Measurements from ENCODE around the gene SRMS. TPM values are rescaled to one million over a fixed set of nuclear protein-coding genes. Genes with fewer than 3 reads are reported as not detected.

The SRMS gene
- total RNA-seq, 4 donors from 2014 or later = not detected

DNA sequence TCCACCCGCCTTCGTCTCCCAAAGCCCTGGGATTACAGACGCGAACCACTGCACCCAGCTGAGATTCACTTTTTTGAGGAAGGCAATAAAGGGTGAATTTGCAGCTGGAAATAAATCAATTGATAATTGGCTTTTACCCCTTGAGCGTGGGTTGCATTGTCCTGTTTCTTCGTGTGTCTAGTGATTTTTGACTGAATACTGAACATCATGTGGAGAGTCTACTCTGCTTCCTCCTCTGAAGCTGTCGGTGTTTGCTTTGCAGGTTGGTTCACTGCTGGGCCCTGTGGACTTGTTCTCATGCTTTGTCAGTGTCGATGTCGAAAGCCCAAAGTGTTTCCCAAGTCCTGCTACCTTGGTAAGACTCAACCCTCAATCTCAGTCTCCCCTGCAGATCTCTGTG lies 42.9 kb downstream of the SRMS start:
- H3K27me3 ChIP-seq = peaks cover 0 to 16% of the 10 kb centered on the region in 2 donors

DNA sequence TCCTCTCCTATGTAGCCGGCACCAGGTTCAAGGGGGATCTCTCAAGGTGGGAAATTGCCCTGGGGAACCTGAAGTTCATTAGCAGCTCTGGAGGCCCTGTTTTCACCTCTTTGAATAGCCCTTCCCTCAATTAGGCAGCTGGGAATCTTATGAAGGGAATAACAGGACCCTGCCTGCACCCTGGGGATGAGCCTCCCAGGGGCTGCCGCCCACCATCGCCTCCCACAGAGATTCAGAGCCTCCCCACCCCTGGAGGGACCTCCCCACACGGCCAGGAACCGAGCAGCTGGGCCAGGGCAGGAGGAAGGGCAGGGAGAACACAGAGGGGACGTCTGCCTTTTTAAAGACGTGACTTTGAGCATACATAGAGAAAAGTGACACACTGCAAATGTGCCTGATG lies 44.0 kb downstream of the SRMS start:
- intact Hi-C loops (cut with DNase I; ENCODE audit: low total_unique reads) = no loop called here
- TF ChIP-seq POLR2A (IDR thresholded peaks at IDR 0.05) = no peak
- TF ChIP-seq, protein P1, sequence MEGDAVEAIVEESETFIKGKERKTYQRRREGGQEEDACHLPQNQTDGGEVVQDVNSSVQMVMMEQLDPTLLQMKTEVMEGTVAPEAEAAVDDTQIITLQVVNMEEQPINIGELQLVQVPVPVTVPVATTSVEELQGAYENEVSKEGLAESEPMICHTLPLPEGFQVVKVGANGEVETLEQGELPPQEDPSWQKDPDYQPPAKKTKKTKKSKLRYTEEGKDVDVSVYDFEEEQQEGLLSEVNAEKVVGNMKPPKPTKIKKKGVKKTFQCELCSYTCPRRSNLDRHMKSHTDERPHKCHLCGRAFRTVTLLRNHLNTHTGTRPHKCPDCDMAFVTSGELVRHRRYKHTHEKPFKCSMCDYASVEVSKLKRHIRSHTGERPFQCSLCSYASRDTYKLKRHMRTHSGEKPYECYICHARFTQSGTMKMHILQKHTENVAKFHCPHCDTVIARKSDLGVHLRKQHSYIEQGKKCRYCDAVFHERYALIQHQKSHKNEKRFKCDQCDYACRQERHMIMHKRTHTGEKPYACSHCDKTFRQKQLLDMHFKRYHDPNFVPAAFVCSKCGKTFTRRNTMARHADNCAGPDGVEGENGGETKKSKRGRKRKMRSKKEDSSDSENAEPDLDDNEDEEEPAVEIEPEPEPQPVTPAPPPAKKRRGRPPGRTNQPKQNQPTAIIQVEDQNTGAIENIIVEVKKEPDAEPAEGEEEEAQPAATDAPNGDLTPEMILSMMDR (IDR thresholded peaks at IDR 0.05) = no peak
- Histone ChIP-seq H3K36me3 (no peaks in the 10 kb centered on the region), H3K9me3 (peaks cover 0 to 4% of the 10 kb centered on the region in 2 donors), H3K4me3 (no peak overlapping the region), H3K27me3 (peaks cover 1 to 20% of the 10 kb centered on the region in 2 donors), H3K4me1 (peaks cover 0 to 10% of the 10 kb centered on the region in 2 donors), H3K27ac (no peak overlapping the region)
- no peak for DNase-seq

More for the DNA sequence above, 42.9 kb downstream of the SRMS start:
- no peak overlapping the region for H3K4me3 ChIP-seq
- H3K4me1 ChIP-seq = peaks cover 0 to under 1% of the 10 kb centered on the region in 2 donors
- intact Hi-C loops (cut with DNase I; ENCODE audit: low total_unique reads) = no loop called here
- no peak overlapping the region for H3K27ac ChIP-seq
- no peaks in the 10 kb centered on the region for H3K36me3 ChIP-seq
- peaks cover 0 to 4% of the 10 kb centered on the region in 2 donors for H3K9me3 ChIP-seq
- TF ChIP-seq POLR2A (IDR thresholded peaks at IDR 0.05) = no peak
- TF ChIP-seq, protein P1 (IDR thresholded peaks at IDR 0.05) = no peak
- DNase-seq = no peak

DNA sequence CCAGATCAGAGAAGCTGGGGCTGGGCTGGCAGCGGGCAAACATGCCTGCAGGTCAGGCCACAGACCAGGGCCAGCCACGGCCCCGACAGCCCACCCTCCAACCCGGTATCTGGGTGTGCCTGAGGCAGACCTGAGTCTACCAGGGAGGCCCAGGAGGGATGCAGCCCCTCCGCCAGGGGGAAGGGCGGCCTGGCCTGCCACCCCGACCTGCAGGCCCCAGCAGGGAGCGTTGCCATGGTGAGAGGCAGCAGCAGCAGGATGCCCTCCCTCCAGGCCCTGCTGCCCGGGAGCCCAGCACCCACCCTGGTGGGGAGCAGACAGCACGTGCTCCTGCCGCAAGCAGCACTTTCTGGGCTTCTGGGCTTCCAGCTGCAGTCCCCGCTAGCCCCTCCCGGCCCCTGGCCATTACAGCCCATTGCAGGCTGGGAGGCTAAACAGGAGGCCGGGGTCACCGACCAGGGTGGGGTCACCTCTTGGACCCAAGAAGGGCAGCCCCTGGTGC lies 44.8 kb downstream of the SRMS start:
- H3K27me3 ChIP-seq = peaks cover 8 to 25% of the 10 kb centered on the region in 2 donors
- H3K4me3 ChIP-seq = no peak overlapping the region
- H3K36me3 ChIP-seq = no peaks in the 10 kb centered on the region
- H3K27ac ChIP-seq = no peak overlapping the region
- H3K9me3 ChIP-seq = peaks cover 0 to 4% of the 10 kb centered on the region in 2 donors
- no peak for TF ChIP-seq POLR2A (IDR thresholded peaks at IDR 0.05)
- peaks cover 0 to 10% of the 10 kb centered on the region in 2 donors for H3K4me1 ChIP-seq
- intact Hi-C loops (cut with DNase I; ENCODE audit: low total_unique reads) = no loop called here
- no peak for DNase-seq

DNA sequence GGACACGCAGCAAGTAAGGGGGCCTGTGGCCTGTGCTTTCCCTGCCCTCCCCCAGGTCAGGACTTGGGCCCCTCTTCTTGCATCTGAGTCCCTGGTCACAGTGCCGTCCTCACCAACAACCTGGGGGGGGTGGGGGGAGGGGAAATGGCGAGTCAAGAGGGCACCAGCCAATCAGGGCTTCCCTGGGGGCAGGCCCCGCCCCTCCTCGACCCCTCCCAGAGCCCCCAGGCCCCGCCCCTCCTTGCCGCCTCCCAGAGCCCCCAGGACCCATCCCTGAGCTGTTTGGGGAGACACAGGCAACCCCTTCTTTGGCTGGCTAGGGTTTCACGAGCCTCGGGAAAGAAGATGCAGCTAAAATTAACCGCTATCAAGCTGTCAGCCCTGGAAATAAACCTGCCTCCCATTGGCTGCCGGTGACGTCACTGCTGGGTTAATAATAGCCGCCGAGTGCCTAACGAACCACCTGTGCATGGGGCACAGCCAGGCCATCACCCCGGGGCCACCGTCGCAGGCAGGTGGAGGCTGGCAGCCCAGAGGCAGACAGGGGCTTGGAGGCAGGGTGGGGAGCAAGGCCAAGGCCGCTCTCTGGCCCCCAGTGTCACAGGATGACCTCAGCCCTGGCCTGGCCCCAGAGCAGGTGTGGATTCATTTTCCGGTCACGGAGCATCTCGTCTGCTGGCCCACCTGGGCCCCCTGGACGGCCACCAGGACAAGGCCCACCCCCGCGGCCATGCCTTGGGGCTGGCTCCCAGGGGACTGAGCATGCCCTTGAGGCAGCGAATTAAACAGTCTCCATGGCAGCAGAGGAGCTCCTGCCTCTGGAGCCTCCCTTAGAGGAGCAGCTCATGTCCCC lies 45.5 kb downstream of the SRMS start:
- H3K27ac ChIP-seq = no peak overlapping the region
- peaks cover 0 to 10% of the 10 kb centered on the region in 2 donors for H3K4me1 ChIP-seq
- intact Hi-C loops (cut with DNase I; ENCODE audit: low total_unique reads) = no loop called here
- DNase-seq = no peak
- TF ChIP-seq, protein P1 (IDR thresholded peaks at IDR 0.05) = no peak
- no peak for TF ChIP-seq POLR2A (IDR thresholded peaks at IDR 0.05)
- no peak overlapping the region for H3K4me3 ChIP-seq
- no peaks in the 10 kb centered on the region for H3K36me3 ChIP-seq
- H3K27me3 ChIP-seq = peaks cover 9 to 25% of the 10 kb centered on the region in 2 donors
- H3K9me3 ChIP-seq = peaks cover 0 to 4% of the 10 kb centered on the region in 2 donors

DNA sequence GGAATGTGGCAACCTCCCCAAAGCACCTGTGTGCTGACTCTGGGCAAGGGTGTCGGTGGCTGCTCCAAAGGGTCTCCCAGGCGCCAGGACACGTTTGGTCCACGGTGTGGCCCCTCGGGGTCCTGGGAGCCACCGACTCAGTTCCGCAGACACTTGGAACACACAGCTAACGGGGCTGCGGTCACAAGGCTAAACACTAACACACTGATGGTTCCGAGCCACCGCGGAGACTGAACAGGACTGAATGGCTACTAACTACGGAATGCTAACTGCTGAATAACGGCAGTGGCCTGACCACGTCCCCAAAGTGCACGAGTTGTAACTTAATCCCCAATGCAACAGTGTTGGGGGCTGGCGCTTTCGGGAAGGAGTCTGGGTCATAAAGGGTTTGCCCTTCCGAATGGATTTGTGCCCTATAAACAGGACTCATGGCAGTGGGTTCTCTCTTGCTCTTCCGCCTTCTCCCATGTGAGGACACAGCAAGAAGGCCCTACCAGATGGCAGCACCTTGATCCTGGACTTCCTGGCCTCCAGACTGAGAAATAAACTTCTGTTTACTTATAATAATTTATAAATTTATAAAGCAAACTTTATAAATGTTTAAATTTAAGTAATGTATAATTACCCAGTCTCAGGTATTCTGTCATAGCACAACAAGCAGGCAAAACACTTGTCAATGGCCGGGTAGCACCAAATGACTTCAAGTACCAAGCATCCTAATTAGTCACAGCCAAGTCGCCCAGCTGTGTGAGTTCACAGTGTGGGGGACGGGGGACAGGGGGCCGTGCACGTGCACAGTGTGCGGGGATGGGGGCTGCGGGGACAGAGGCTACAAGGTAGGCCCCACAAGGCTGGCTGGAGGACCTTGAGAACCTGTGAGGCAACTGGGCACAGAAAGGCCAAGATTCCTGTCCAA lies 46.4 kb downstream of the SRMS start:
- Histone ChIP-seq H3K36me3 (no peaks in the 10 kb centered on the region), H3K4me3 (no peak overlapping the region), H3K27me3 (peaks cover 9 to 25% of the 10 kb centered on the region in 2 donors), H3K27ac (no peak overlapping the region), H3K9me3 (peaks cover 0 to 4% of the 10 kb centered on the region in 2 donors), H3K4me1 (peaks cover 0 to 10% of the 10 kb centered on the region in 2 donors)
- intact Hi-C loops (cut with DNase I; ENCODE audit: low total_unique reads) = no loop called here
- no peak for DNase-seq
- no peak for TF ChIP-seq POLR2A (IDR thresholded peaks at IDR 0.05)
- TF ChIP-seq, protein P1 (IDR thresholded peaks at IDR 0.05) = no peak
